Activated naive CD4-positive, alpha-beta T cell treated with anti-CD3 and anti-CD28 coated beads, Interleukin-2, amount 50 U/mL, for 24 hours (primary cell): ENCODE results near the gene CDC42SE1.

ENCODE experiments used
- H3K27ac Mint-ChIP-seq: one replicate; pipeline ENCODE4 v1.8.0; 2021; ENCODE audit warnings: mild to moderate bottlenecking, mixed read lengths
- H3K27me3 Mint-ChIP-seq: one replicate; pipeline ENCODE4 v1.8.0; 2021; ENCODE audit warnings: mixed read lengths
- H3K36me3 Mint-ChIP-seq: one replicate; pipeline ENCODE4 v1.8.0; 2021; ENCODE audit warnings: mixed read lengths
- H3K4me1 Mint-ChIP-seq: one replicate; pipeline ENCODE4 v1.8.0; 2021; ENCODE audit warnings: mixed read lengths
- H3K4me3 Mint-ChIP-seq: one replicate; pipeline ENCODE4 v1.8.0; 2021; ENCODE audit warnings: mild to moderate bottlenecking, mixed read lengths
- H3K9me3 Mint-ChIP-seq: one replicate; pipeline ENCODE4 v1.8.0; 2021; ENCODE audit warnings: mixed read lengths

The CDC42SE1 gene

GRCh38 chr1:151005729-151006319 is 53.6 kb downstream of the CDC42SE1 start:
- H3K36me3 Mint-ChIP-seq: no peaks in the 10 kb centered on the region
- no peaks in the 10 kb centered on the region for H3K9me3 Mint-ChIP-seq
- no peaks in the 10 kb centered on the region for H3K27me3 Mint-ChIP-seq
- peak overlapping the region; percentile 89 for H3K4me3 Mint-ChIP-seq
- peaks cover 80% of the 10 kb centered on the region for H3K4me1 Mint-ChIP-seq
- H3K27ac Mint-ChIP-seq: peak overlapping the region; percentile 97

- Mint-ChIP-seq H3K27me3 (no peaks in the 10 kb centered on the region), H3K4me3 (peak overlapping the region; percentile 78), H3K36me3 (peaks cover 3% of the 10 kb centered on the region), H3K27ac (peak overlapping the region; percentile 99), H3K9me3 (no peaks in the 10 kb centered on the region), H3K4me1 (peaks cover 73% of the 10 kb centered on the region)
Measured at GRCh38 chr1:151003180-151003579, 56.2 kb downstream of the CDC42SE1 start.

GRCh38 chr1:151002611-151003010 is 56.8 kb downstream of the CDC42SE1 start:
- no peaks in the 10 kb centered on the region for H3K9me3 Mint-ChIP-seq
- peak overlapping the region; percentile 78 for H3K4me3 Mint-ChIP-seq

GRCh38 chr1:151002051-151002450 is 57.4 kb downstream of the CDC42SE1 start:
- H3K36me3 Mint-ChIP-seq: peaks cover 3% of the 10 kb centered on the region
- H3K4me3 Mint-ChIP-seq: peak overlapping the region; percentile 78
- no peaks in the 10 kb centered on the region for H3K9me3 Mint-ChIP-seq

More at GRCh38 chr1:151002611-151003010, 56.8 kb downstream of the CDC42SE1 start:
- Mint-ChIP-seq H3K4me1 (peaks cover 67% of the 10 kb centered on the region), H3K36me3 (peaks cover 3% of the 10 kb centered on the region), H3K27me3 (no peaks in the 10 kb centered on the region), H3K27ac (peak overlapping the region; percentile 99)

GRCh38 chr1:151001602-151002001 is 57.8 kb downstream of the CDC42SE1 start:
- H3K27ac Mint-ChIP-seq: peak overlapping the region; percentile 87
- peaks cover 3% of the 10 kb centered on the region for H3K36me3 Mint-ChIP-seq
- peaks cover 57% of the 10 kb centered on the region for H3K4me1 Mint-ChIP-seq
- no peaks in the 10 kb centered on the region for H3K27me3 Mint-ChIP-seq
- no peaks in the 10 kb centered on the region for H3K9me3 Mint-ChIP-seq
- H3K4me3 Mint-ChIP-seq: peak overlapping the region; percentile 35

More at GRCh38 chr1:151002051-151002450, 57.4 kb downstream of the CDC42SE1 start:
- H3K27me3 Mint-ChIP-seq: no peaks in the 10 kb centered on the region
- peaks cover 62% of the 10 kb centered on the region for H3K4me1 Mint-ChIP-seq
- peak overlapping the region; percentile 99 for H3K27ac Mint-ChIP-seq
